Measurements from ENCODE around the gene TOGARAM2.

GRCh38 chr2:28976584-28976983 lies 4.5 kb upstream of the TOGARAM2 start:
- no peak for TF ChIP-seq CTCF (IDR thresholded peaks at IDR 0.05 in 2 of 3, conservative IDR thresholded peaks at IDR 0.05 in 1 of 3; ENCODE audit: control insufficient read depth in 2 of 3, extremely low read depth in 1 of 3, insufficient read depth in 1 of 3, low read depth in 3 of 3, low read length in 3 of 3)
- TF ChIP-seq SIN3A (IDR thresholded peaks at IDR 0.05; ENCODE audit: low read depth, low read length), result no peak
- TF ChIP-seq POLR2A (IDR thresholded peaks at IDR 0.05; ENCODE audit: low read depth, low read length), result no peak
- TF ChIP-seq RAD21 (IDR thresholded peaks at IDR 0.05; ENCODE audit: insufficient read depth, low read depth, low read length), result no peak
- TF ChIP-seq USF2 (IDR thresholded peaks at IDR 0.05; ENCODE audit: borderline replicate concordance, low read depth, low read length), result no peak
- TF ChIP-seq ZNF274 (IDR thresholded peaks at IDR 0.05; ENCODE audit: insufficient read depth, insufficient read length), result no peak
